HepG2 (cell line): Measurements from ENCODE around the gene UROS. TPM values are rescaled to one million over a fixed set of nuclear protein-coding genes. Genes with fewer than 3 reads are reported as not detected.

Experiments used
- AGO2 ChIP-seq: fragments of 200-400 bp; formaldehyde crosslinking; optimal IDR thresholded peaks from 2 replicates; pipeline ENCODE3; 2017; ENCODE audit warnings: mild to moderate bottlenecking, low read depth, low read length, moderate library complexity
- GZF1 ChIP-seq: sonication (generic); formaldehyde crosslinking; IDR thresholded peaks from 2 replicates; pipeline ENCODE4 v1.5.1; 2020; ENCODE audit warnings: mild to moderate bottlenecking, missing genetic modification reagents
- MIXL1 ChIP-seq: IDR thresholded peaks from 2 replicates; pipeline ENCODE4 v1.6.1; 2016
- MZF1 ChIP-seq: sonication (generic); formaldehyde crosslinking; IDR thresholded peaks from 2 replicates; pipeline ENCODE4 v1.8.1; 2023; ENCODE audit warnings: mild to moderate bottlenecking, missing genetic modification reagents, borderline replicate concordance
- NFE2 ChIP-seq: sonication (generic); formaldehyde crosslinking; IDR thresholded peaks from 2 replicates; pipeline ENCODE4 v1.4.0; 2020; ENCODE audit warnings: missing genetic modification reagents
- NKX3-1 ChIP-seq: sonication (generic); formaldehyde crosslinking; IDR thresholded peaks from 2 replicates; pipeline ENCODE4 v1.5.0; 2020; ENCODE audit warnings: missing genetic modification reagents
- PHF20 ChIP-seq: sonication (generic); formaldehyde crosslinking; IDR thresholded peaks from 2 replicates; pipeline ENCODE4 v1.5.0; 2020; ENCODE audit warnings: mild to moderate bottlenecking, missing genetic modification reagents
- PITX1 ChIP-seq: sonication (generic); formaldehyde crosslinking; IDR thresholded peaks from 2 replicates; pipeline ENCODE4 v1.5.1; 2020; ENCODE audit warnings: mild to moderate bottlenecking, missing genetic modification reagents
- REL ChIP-seq: sonication (generic); formaldehyde crosslinking; conservative IDR thresholded peaks from 2 replicates; pipeline ENCODE4 v1.8.0; 2022; ENCODE audit warnings: mild to moderate bottlenecking, missing genetic modification reagents, moderate library complexity
- SATB2 ChIP-seq: sonication (generic); formaldehyde crosslinking; IDR thresholded peaks from 2 replicates; pipeline ENCODE4 v1.5.0; 2020; ENCODE audit warnings: missing genetic modification reagents
- SIN3A ChIP-seq: IDR thresholded peaks from 2 replicates; pipeline ENCODE4 v1.6.1; 2011; ENCODE audit warnings: low read depth, mild to moderate bottlenecking, control low read depth, low read length, borderline replicate concordance
- SP5 ChIP-seq: IDR thresholded peaks from 2 replicates; pipeline ENCODE4 v1.6.1; 2016; ENCODE audit warnings: low read depth, borderline replicate concordance
- TAF15 ChIP-seq: fragments of 200-400 bp; formaldehyde crosslinking; IDR thresholded peaks from one replicate; pipeline ENCODE4 v1.6.1; 2018; ENCODE audit warnings: mild to moderate bottlenecking, low read depth, low read length; ENCODE audit not compliant: poor library complexity, severe bottlenecking
- ZFAT ChIP-seq: sonication (generic); formaldehyde crosslinking; conservative IDR thresholded peaks from 2 replicates; pipeline ENCODE4 v1.8.1; 2023; ENCODE audit warnings: missing genetic modification reagents, inconsistent platforms
- ZNF484 ChIP-seq: sonication (generic); formaldehyde crosslinking; IDR thresholded peaks from 2 replicates; pipeline ENCODE4 v1.5.1; 2020; ENCODE audit warnings: mild to moderate bottlenecking, low read depth, missing genetic modification reagents, borderline replicate concordance
- polyA plus RNA-seq, 8 experiments: library from polyadenylated mRNA; depleted of rRNA in 3 of 8; stranded (reverse) in 7 of 8; unstranded in 1 of 8; fragments of >200 nt; fragmentation: Illumina TruSeq in 4 of 8; extraction: Trizol in 4 of 8; gene quantifications; 2 replicates each; pipeline versions ENCODE4 v1.2.1 to v1.2.3, GENCODE V29; 2011 to 2016; ENCODE audit warnings: low read depth in 4 of 8, missing spikeins in 1 of 8, mixed read lengths in 1 of 8; ENCODE audit not compliant: insufficient read depth in 1 of 8
- total RNA-seq, 5 experiments: library from RNA; depleted of rRNA; stranded (reverse); fragments of >200 nt; fragmentation: Illumina TruSeq; extraction: Trizol; gene quantifications; 2 replicates each; pipeline ENCODE4 v1.2.3, GENCODE V29; 2016; ENCODE audit warnings: low read depth in 1 of 5
- TF ChIP-seq, protein P1 (sequence below): sonication (generic); formaldehyde crosslinking; IDR thresholded peaks from 2 replicates; pipeline ENCODE4 v1.4.0; 2020; ENCODE audit warnings: missing genetic modification reagents
- TF ChIP-seq, protein P2 (sequence below), 2 experiments: fragments of 450-650 bp in 1 of 2; sonication (generic) in 1 of 2; formaldehyde crosslinking; IDR thresholded peaks; 2 replicates each; pipeline versions ENCODE4 v1.5.0 to v1.8.0; 2020 to 2022; ENCODE audit warnings: mild to moderate bottlenecking in 1 of 2, missing genetic modification reagents in 1 of 2
- TF ChIP-seq, protein P3 (sequence below): sonication (generic); formaldehyde crosslinking; IDR thresholded peaks from 2 replicates; pipeline ENCODE4 v1.9.0; 2021; ENCODE audit warnings: missing genetic modification reagents, borderline replicate concordance
- TF ChIP-seq, protein P4 (sequence below): sonication (generic); formaldehyde crosslinking; IDR thresholded peaks from 2 replicates; pipeline ENCODE4 v1.4.0; 2020; ENCODE audit warnings: missing genetic modification reagents, borderline replicate concordance
- TF ChIP-seq, protein P5 (sequence below): sonication (generic); formaldehyde crosslinking; IDR thresholded peaks from 2 replicates; pipeline ENCODE4 v1.4.0; 2020; ENCODE audit warnings: missing genetic modification reagents

UROS gene
- total and polyA plus RNA-seq, 2 of the 13 experiments (the other 11 are each of a cell fraction or from before 2014, with no cell fraction given): 14.8 to 49.9 TPM

DNA sequence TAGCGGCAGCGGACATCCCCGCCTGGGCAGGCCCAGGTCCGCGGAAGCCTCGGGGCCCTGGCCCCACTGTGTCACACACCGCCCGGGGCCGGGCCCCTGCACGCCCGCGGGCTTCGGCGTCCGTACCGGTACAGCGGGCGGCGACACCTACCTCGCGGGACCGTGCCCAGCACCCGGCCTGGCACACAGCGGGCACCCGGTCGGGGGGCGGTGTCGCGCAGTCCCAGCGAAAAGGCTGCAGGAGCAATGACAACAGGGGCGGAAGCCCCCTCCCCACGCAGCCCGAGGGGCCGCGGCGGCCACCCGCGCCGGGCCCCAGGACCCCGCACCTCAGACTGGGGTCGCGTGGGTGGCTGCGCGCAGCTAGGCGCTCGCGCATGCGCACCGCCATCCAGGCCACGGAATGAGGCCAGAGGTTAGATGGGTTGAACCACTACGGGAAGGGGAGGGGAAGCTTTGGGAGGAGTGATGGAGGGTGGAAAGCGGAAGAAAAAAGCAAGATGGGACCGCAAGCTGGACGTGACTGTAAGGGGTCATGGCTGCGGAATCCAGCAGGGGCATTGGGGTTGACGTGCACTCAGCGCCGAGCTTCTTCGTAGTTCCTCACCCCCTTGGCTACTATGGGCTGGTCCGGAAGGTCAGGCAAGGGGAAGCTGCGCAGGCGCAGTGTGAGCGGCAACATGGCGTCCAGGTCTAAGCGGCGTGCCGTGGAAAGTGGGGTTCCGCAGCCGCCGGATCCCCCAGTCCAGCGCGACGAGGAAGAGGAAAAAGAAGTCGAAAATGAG, at the start of gene UROS, which contains the start of gene BCCIP (continued):
- TF ChIP-seq AGO2: peak; percentile 71
- no peak for TF ChIP-seq PITX1 (CRISPR knock-in tag)
- 0 out of 2 replicates have a peak, but pooled peaks have one; percentile 27 for TF ChIP-seq SATB2 (CRISPR knock-in tag)
- TF ChIP-seq, protein P1, sequence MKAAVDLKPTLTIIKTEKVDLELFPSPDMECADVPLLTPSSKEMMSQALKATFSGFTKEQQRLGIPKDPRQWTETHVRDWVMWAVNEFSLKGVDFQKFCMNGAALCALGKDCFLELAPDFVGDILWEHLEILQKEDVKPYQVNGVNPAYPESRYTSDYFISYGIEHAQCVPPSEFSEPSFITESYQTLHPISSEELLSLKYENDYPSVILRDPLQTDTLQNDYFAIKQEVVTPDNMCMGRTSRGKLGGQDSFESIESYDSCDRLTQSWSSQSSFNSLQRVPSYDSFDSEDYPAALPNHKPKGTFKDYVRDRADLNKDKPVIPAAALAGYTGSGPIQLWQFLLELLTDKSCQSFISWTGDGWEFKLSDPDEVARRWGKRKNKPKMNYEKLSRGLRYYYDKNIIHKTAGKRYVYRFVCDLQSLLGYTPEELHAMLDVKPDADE (CRISPR knock-in tag): no peak
- TF ChIP-seq REL (CRISPR knock-in tag): no peak
- TF ChIP-seq, protein P2, sequence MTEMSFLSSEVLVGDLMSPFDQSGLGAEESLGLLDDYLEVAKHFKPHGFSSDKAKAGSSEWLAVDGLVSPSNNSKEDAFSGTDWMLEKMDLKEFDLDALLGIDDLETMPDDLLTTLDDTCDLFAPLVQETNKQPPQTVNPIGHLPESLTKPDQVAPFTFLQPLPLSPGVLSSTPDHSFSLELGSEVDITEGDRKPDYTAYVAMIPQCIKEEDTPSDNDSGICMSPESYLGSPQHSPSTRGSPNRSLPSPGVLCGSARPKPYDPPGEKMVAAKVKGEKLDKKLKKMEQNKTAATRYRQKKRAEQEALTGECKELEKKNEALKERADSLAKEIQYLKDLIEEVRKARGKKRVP (CRISPR knock-in tag; IDR thresholded peaks at IDR 0.05): no peak
- TF ChIP-seq, protein P3, sequence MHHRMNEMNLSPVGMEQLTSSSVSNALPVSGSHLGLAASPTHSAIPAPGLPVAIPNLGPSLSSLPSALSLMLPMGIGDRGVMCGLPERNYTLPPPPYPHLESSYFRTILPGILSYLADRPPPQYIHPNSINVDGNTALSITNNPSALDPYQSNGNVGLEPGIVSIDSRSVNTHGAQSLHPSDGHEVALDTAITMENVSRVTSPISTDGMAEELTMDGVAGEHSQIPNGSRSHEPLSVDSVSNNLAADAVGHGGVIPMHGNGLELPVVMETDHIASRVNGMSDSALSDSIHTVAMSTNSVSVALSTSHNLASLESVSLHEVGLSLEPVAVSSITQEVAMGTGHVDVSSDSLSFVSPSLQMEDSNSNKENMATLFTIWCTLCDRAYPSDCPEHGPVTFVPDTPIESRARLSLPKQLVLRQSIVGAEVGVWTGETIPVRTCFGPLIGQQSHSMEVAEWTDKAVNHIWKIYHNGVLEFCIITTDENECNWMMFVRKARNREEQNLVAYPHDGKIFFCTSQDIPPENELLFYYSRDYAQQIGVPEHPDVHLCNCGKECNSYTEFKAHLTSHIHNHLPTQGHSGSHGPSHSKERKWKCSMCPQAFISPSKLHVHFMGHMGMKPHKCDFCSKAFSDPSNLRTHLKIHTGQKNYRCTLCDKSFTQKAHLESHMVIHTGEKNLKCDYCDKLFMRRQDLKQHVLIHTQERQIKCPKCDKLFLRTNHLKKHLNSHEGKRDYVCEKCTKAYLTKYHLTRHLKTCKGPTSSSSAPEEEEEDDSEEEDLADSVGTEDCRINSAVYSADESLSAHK (CRISPR knock-in tag): no peak
- TF ChIP-seq ZFAT (CRISPR knock-in tag): no peak
- no peak for TF ChIP-seq NKX3-1 (CRISPR knock-in tag)
- 0 out of 2 replicates have a peak, but pooled peaks have one; percentile 16 for TF ChIP-seq MIXL1
- no peak for TF ChIP-seq ZNF484 (CRISPR knock-in tag)
- TF ChIP-seq NFE2 (CRISPR knock-in tag): no peak
- TF ChIP-seq SP5 (CRISPR knock-in tag): no peak
- TF ChIP-seq, protein P4, sequence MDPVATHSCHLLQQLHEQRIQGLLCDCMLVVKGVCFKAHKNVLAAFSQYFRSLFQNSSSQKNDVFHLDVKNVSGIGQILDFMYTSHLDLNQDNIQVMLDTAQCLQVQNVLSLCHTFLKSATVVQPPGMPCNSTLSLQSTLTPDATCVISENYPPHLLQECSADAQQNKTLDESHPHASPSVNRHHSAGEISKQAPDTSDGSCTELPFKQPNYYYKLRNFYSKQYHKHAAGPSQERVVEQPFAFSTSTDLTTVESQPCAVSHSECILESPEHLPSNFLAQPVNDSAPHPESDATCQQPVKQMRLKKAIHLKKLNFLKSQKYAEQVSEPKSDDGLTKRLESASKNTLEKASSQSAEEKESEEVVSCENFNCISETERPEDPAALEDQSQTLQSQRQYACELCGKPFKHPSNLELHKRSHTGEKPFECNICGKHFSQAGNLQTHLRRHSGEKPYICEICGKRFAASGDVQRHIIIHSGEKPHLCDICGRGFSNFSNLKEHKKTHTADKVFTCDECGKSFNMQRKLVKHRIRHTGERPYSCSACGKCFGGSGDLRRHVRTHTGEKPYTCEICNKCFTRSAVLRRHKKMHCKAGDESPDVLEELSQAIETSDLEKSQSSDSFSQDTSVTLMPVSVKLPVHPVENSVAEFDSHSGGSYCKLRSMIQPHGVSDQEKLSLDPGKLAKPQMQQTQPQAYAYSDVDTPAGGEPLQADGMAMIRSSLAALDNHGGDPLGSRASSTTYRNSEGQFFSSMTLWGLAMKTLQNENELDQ: no peak
- no peak for TF ChIP-seq MZF1
- TF ChIP-seq, protein P5, sequence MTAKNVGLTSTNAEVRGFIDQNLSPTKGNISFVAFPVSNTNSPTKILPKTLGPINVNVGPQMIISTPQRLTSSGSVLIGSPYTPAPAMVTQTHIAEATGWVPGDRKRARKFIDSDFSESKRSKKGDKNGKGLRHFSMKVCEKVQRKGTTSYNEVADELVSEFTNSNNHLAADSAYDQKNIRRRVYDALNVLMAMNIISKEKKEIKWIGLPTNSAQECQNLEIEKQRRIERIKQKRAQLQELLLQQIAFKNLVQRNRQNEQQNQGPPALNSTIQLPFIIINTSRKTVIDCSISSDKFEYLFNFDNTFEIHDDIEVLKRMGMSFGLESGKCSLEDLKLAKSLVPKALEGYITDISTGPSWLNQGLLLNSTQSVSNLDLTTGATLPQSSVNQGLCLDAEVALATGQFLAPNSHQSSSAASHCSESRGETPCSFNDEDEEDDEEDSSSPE: peak; percentile 12; the same call in 1 of the 2 replicates
- TF ChIP-seq GZF1: no peak
- peak; percentile 71 for TF ChIP-seq PHF20 (CRISPR knock-in tag)
- TF ChIP-seq TAF15: no peak
- TF ChIP-seq SIN3A: peak; percentile 53; the same call in 1 of the 2 replicates
